Hepatocyte (in vitro differentiated cells): ENCODE results near the gene PDCD4.

Experiments
- EZH2phosphoT487 ChIP-seq: fragments of 200-600 bp; sonication (generic); IDR thresholded peaks from one replicate; pipeline ENCODE4 v1.6.1; 2018; ENCODE audit warnings: antibody characterized with exemption, mild to moderate bottlenecking, low read depth, moderate library complexity; ENCODE audit not compliant: unreplicated experiment, severe bottlenecking
- TF ChIP-seq, protein P1 (sequence below): fragments of 200-600 bp; sonication (generic); IDR thresholded peaks from 2 replicates; pipeline ENCODE4 v1.5.1; 2016; ENCODE audit warnings: antibody characterized with exemption, mild to moderate bottlenecking; ENCODE audit not compliant: poor library complexity

DNA sequence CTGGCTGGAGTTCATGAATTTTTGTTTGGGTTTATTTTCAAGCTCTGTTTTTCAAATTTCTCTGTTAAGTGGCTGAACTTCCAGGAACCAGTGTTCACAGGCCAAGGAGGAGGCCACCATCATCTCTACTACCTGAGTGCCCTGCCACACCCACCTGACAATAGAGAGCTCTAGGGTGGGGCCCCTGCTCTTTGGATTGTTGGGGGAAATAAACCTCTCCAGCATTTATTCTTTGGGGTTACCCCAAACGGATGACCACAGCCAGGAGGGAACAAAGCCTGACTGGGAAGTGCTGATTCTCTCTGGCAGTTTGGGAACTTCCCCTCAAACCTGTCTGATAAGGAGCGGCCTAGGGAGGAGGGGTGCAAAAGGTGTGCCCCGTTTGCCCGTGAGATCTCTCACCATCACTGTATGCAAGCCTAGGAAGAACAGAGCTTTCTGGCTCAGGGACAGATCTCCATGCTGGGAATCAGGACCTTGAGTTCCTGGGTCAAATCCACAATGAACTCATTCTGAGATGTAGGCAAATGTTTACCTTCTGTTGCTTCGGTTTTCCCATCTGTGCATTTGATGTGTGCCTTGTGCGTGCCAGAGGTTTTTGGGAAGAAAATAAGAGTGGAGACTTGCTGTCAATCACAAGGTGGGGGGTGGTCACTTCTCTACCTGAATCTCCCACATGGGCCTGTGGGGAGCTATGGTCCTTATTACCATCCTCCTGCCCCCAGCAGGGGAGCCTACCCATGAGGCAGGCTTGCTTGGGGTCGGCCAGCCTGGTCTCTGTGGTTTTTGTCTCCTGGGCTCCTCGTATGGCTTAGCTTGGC is 27.7 kb upstream of the PDCD4 start:
- TF ChIP-seq, protein P1, sequence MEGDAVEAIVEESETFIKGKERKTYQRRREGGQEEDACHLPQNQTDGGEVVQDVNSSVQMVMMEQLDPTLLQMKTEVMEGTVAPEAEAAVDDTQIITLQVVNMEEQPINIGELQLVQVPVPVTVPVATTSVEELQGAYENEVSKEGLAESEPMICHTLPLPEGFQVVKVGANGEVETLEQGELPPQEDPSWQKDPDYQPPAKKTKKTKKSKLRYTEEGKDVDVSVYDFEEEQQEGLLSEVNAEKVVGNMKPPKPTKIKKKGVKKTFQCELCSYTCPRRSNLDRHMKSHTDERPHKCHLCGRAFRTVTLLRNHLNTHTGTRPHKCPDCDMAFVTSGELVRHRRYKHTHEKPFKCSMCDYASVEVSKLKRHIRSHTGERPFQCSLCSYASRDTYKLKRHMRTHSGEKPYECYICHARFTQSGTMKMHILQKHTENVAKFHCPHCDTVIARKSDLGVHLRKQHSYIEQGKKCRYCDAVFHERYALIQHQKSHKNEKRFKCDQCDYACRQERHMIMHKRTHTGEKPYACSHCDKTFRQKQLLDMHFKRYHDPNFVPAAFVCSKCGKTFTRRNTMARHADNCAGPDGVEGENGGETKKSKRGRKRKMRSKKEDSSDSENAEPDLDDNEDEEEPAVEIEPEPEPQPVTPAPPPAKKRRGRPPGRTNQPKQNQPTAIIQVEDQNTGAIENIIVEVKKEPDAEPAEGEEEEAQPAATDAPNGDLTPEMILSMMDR, result no peak
- no peak for TF ChIP-seq EZH2phosphoT487
